Panc1 (cell line): ENCODE results near the gene TSPAN15. TPM values are rescaled to one million over a fixed set of nuclear protein-coding genes. Genes with fewer than 3 reads are reported as not detected.

Source experiments
- ATAC-seq: fragments of 200-7000 bp; cut with Tn5 transposase; 2 replicates; pipeline ENCODE4 v1.9.1; 2020; ENCODE audit warnings: mild to moderate bottlenecking, moderate library complexity
- BruUV-seq: library from RNA; stranded (reverse); fragments of 400-500 nt; replicated peaks from 2 replicates; lab custom pipeline; 2021; lab: Mats Ljungman, UMichigan
- CTCF ChIA-PET: fragments of 300-600 bp; sonication (Branson Sonifier 250); formaldehyde crosslinking; loops from one replicate; lab custom pipeline; 2022; ENCODE audit warnings: antibody characterized with exemption; lab: Charles Lee
- POLR2A ChIA-PET: fragments of 300-600 bp; sonication (Branson Sonifier 250); formaldehyde crosslinking; loops from one replicate; lab custom pipeline; 2022; ENCODE audit warnings: antibody characterized with exemption; lab: Charles Lee
- DNase-seq: peaks from one replicate; pipeline ENCODE4 v3.0.0-alpha.2; 2010; ENCODE audit warnings: low read depth, low spot score
- H3K27ac ChIP-seq: 2 replicates; pipeline ENCODE4 v1.5.1; 2011; ENCODE audit warnings: mild to moderate bottlenecking, low read length, inconsistent platforms
- H3K27me3 ChIP-seq: fragments of 200-500 bp; sonication (Bioruptor generic); 2 replicates; pipeline ENCODE4 v1.6.0; 2014; ENCODE audit warnings: low read length, inconsistent platforms; ENCODE audit not compliant: control insufficient read depth, insufficient read depth
- H3K36me3 ChIP-seq: fragments of 200-500 bp; sonication (Bioruptor generic); 2 replicates; pipeline ENCODE4 v1.5.1; 2014; ENCODE audit warnings: inconsistent platforms, mild to moderate bottlenecking, low read length, moderate library complexity; ENCODE audit not compliant: control insufficient read depth, insufficient read depth
- H3K4me1 ChIP-seq: 2 replicates; pipeline ENCODE4 v1.5.1; 2011; ENCODE audit warnings: inconsistent platforms, mild to moderate bottlenecking, low read length, moderate library complexity; ENCODE audit not compliant: control insufficient read depth, insufficient read depth
- H3K4me3 ChIP-seq, 2 experiments: 2 replicates each; pipeline ENCODE4 v1.5.1; 2011 to 2012; ENCODE audit warnings: low read depth in 2 of 2, low read length in 2 of 2, mild to moderate bottlenecking in 2 of 2, inconsistent platforms in 1 of 2, moderate library complexity in 1 of 2
- H3K9me3 ChIP-seq: fragments of 200-500 bp; sonication (Bioruptor generic); 2 replicates; pipeline ENCODE4 v1.5.1; 2014; ENCODE audit warnings: low read depth, mild to moderate bottlenecking, inconsistent platforms, low read length, moderate library complexity; ENCODE audit not compliant: control insufficient read depth, insufficient read depth
- POLR2AphosphoS5 ChIP-seq: IDR thresholded peaks from 2 replicates; pipeline ENCODE4 v1.6.1; 2012; ENCODE audit warnings: mild to moderate bottlenecking, low read depth, low read length, moderate library complexity
- SIN3A ChIP-seq: IDR thresholded peaks from 2 replicates; pipeline ENCODE4 v1.6.1; 2012; ENCODE audit warnings: low read depth, mild to moderate bottlenecking, low read length, moderate library complexity, borderline replicate concordance; ENCODE audit not compliant: insufficient read depth
- TCF7L2 ChIP-seq: IDR thresholded peaks from 2 replicates; pipeline ENCODE4 v1.6.1; 2011; ENCODE audit warnings: mild to moderate bottlenecking, low read depth, low read length, inconsistent platforms
- in situ Hi-C: cut with HindIII; loops from 2 replicates; pipeline ENCODE4 v1.10.0; 2016; ENCODE audit warnings: low sequenced_read_pairs, low pct_unique_long_range_greater_than_20kb
- intact Hi-C: fragments of 100-400 bp; cut with micrococcal nuclease; formaldehyde crosslinking; loops from one replicate; pipeline ENCODE4 v1.10.0; 2022; ENCODE audit not compliant: unreplicated experiment
- total RNA-seq: library from RNA; stranded (reverse); gene quantifications from one replicate; pipeline ENCODE4 v1.2.1, GENCODE V29; 2021; ENCODE audit not compliant: unreplicated experiment
- TF ChIP-seq, protein P1 (sequence below), 2 experiments: IDR thresholded peaks; 2 replicates each; pipeline ENCODE4 v1.6.1; 2011 to 2012; ENCODE audit warnings: low read depth in 2 of 2, control low read depth in 1 of 2, low read length in 1 of 2, mild to moderate bottlenecking in 1 of 2, moderate library complexity in 1 of 2; ENCODE audit not compliant: insufficient read depth in 1 of 2
- TF ChIP-seq, protein P2 (sequence below): fragments of 450-650 bp; IDR thresholded peaks from 2 replicates; pipeline ENCODE4 v1.5.1; 2017; ENCODE audit warnings: mild to moderate bottlenecking

TSPAN15 gene
- total RNA-seq, 1 experiment from 2014 or later: 199 TPM

DNA sequence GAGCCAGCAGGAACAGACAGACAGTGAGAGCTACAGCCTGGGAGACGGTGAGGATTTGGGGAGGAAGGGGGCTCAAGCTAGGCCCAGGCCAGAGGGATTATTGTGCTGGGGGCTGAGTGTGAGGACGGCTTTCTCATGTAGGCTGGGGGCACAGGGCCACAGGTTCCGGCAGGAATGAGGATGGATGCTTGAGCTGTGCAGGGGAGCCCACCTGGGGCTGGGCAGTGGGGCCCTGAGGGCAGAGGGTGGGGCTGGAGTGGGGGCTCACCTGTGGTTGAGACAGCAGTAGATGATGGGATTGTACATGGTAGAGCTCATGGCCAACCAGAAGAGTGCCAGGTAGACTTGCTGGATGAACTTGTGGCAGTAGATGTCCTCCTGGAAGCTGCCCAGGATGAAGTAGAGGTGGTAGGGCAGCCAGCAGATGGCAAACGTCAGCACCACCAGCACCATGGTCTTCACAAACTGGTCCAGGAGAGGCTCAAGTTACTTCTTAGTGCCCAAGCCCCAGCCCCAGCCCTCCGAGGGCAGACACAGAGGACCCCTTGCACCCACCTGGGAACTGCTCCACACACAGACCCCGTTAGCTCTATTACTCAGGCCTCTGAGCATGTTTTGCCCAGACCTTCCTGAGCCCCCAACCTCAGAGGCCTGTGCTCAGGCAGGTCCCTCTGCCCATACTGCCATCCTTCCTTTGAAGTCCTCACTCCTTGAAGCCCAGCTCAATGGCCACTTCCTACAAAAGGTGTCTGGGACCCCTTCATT, 44.3 kb upstream of the TSPAN15 start:
- H3K4me3 ChIP-seq: no peak overlapping the region
- peaks cover 17% of the 10 kb centered on the region; the same call in 1 of the 2 replicates for H3K4me1 ChIP-seq
- H3K36me3 ChIP-seq: no peaks in the 10 kb centered on the region
- in situ Hi-C loops: no loop called here
- TF ChIP-seq TCF7L2 (no peak), POLR2AphosphoS5 (no peak), SIN3A (no peak)
- TF ChIP-seq, protein P1, sequence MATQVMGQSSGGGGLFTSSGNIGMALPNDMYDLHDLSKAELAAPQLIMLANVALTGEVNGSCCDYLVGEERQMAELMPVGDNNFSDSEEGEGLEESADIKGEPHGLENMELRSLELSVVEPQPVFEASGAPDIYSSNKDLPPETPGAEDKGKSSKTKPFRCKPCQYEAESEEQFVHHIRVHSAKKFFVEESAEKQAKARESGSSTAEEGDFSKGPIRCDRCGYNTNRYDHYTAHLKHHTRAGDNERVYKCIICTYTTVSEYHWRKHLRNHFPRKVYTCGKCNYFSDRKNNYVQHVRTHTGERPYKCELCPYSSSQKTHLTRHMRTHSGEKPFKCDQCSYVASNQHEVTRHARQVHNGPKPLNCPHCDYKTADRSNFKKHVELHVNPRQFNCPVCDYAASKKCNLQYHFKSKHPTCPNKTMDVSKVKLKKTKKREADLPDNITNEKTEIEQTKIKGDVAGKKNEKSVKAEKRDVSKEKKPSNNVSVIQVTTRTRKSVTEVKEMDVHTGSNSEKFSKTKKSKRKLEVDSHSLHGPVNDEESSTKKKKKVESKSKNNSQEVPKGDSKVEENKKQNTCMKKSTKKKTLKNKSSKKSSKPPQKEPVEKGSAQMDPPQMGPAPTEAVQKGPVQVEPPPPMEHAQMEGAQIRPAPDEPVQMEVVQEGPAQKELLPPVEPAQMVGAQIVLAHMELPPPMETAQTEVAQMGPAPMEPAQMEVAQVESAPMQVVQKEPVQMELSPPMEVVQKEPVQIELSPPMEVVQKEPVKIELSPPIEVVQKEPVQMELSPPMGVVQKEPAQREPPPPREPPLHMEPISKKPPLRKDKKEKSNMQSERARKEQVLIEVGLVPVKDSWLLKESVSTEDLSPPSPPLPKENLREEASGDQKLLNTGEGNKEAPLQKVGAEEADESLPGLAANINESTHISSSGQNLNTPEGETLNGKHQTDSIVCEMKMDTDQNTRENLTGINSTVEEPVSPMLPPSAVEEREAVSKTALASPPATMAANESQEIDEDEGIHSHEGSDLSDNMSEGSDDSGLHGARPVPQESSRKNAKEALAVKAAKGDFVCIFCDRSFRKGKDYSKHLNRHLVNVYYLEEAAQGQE (IDR thresholded peaks at IDR 0.05; ENCODE audit: insufficient read depth in 1 of 2, low read depth in 2 of 2, low read length in 1 of 2): no peak
- TF ChIP-seq, protein P2, sequence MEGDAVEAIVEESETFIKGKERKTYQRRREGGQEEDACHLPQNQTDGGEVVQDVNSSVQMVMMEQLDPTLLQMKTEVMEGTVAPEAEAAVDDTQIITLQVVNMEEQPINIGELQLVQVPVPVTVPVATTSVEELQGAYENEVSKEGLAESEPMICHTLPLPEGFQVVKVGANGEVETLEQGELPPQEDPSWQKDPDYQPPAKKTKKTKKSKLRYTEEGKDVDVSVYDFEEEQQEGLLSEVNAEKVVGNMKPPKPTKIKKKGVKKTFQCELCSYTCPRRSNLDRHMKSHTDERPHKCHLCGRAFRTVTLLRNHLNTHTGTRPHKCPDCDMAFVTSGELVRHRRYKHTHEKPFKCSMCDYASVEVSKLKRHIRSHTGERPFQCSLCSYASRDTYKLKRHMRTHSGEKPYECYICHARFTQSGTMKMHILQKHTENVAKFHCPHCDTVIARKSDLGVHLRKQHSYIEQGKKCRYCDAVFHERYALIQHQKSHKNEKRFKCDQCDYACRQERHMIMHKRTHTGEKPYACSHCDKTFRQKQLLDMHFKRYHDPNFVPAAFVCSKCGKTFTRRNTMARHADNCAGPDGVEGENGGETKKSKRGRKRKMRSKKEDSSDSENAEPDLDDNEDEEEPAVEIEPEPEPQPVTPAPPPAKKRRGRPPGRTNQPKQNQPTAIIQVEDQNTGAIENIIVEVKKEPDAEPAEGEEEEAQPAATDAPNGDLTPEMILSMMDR: no peak
- H3K9me3 ChIP-seq: no peaks in the 10 kb centered on the region
- intact Hi-C loops: loop anchor here (5.0 kb wide), 1 partner anchor 230 kb away; no protein-coding TSS in a partner anchor
- DNase-seq (no peak), ATAC-seq (0 out of 2 replicates have a peak, but pooled peaks have one; percentile 13)
- H3K27ac ChIP-seq: no peak overlapping the region
- CTCF ChIA-PET: interaction anchor here (0.7 to 2.8 kb wide), 4 partner anchors 102 to 230 kb away, joined by 4 to 18 read pairs (median 6); no protein-coding TSS in a partner anchor
- POLR2A ChIA-PET: no interaction called here
- no TSS peak for BruUV-seq
- H3K27me3 ChIP-seq: no peaks in the 10 kb centered on the region

DNA sequence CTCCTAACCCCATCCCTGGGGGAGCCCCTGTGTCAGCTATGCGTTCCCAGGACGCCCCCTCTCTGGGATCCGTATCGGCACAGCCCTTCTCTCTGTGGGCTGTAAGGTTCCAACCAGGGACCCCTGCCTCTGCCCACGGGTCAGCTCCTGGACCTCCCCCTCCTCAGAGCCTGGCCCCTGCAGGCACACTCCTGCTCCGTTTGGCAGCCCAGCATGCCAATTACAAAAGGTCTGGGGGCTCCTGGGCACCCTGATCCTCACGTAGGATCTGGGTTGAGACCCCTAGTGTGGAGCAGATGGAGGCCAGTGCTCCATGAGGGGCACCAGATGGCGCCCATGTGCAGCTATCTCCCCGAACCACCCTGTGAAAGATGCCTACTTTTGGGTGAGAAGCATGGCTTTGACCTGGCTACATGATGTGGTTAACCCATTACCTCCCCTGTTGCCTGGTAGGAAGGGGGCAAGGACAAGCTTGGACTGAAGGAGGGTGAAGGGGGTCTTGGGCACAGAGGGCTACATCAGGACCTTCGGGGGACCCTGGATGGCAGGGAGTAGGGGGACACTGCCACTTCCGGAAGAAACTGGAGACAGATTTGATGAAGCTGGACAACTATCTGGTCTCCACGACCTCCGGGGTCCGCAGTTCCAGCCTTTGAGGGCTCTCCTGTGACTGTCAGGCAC, 43.5 kb upstream of the TSPAN15 start:
- BruUV-seq: no TSS peak
- TF ChIP-seq, protein P2: peak; percentile 62
- TF ChIP-seq POLR2AphosphoS5: no peak
- Histone ChIP-seq H3K4me1 (peaks cover 17% of the 10 kb centered on the region; the same call in 1 of the 2 replicates), H3K4me3 (no peak overlapping the region; a peak in 1 of 4 replicates), H3K27ac (peak overlapping the region; percentile 77), H3K9me3 (no peaks in the 10 kb centered on the region), H3K36me3 (no peaks in the 10 kb centered on the region), H3K27me3 (no peaks in the 10 kb centered on the region)
- DNase-seq (no peak), ATAC-seq (peak; percentile 18; the same call in 1 of the 2 replicates)
- ChIA-PET POLR2A (interaction anchor here (0.7 kb wide), 1 partner anchor 99 kb away, joined by 3 read pairs; no protein-coding TSS in a partner anchor), CTCF (interaction anchor here (0.5 to 2.8 kb wide), 21 partner anchors 11 to 541 kb away, joined by 3 to 18 read pairs (median 4); no protein-coding TSS in a partner anchor)
- in situ Hi-C loops (no loop called here), intact Hi-C loops (loop anchor here (5.0 kb wide), 1 partner anchor 230 kb away; no protein-coding TSS in a partner anchor)
